Caco-2 (cell line): ENCODE results near the gene CDYL2. TPM values are rescaled to one million over a fixed set of nuclear protein-coding genes. Genes with fewer than 3 reads are reported as not detected.

Experiments
- BruUV-seq: library from RNA; stranded (reverse); fragments of 400-500 nt; replicated peaks from 2 replicates; lab custom pipeline; 2021; lab: Mats Ljungman, UMichigan
- CTCF ChIA-PET: fragments of 300-600 bp; sonication (Branson Sonifier 250); formaldehyde crosslinking; loops from one replicate; lab custom pipeline; 2022; ENCODE audit warnings: antibody characterized with exemption; lab: Charles Lee
- POLR2A ChIA-PET: fragments of 300-600 bp; sonication (Branson Sonifier 250); formaldehyde crosslinking; loops from one replicate; lab custom pipeline; 2022; ENCODE audit warnings: antibody characterized with exemption; lab: Charles Lee
- DNase-seq, 2 experiments: peaks; one replicate each; pipeline versions ENCODE4 v3.0.0 to v3.0.0-alpha.2; 2020 to 2022
- H3K27me3 ChIP-seq: replicated peaks from 2 replicates; pipeline ENCODE4 v1.6.0; 2011; ENCODE audit warnings: low read length; ENCODE audit not compliant: control insufficient read depth, insufficient read depth
- H3K36me3 ChIP-seq: 2 replicates; pipeline ENCODE4 v1.5.1; 2011; ENCODE audit warnings: low read length; ENCODE audit not compliant: control insufficient read depth, insufficient read depth
- H3K4me1 ChIP-seq: fragments of 250-450 bp; sonication (Bioruptor Pico); 2 replicates; pipeline ENCODE4 v1.5.1; 2020; ENCODE audit warnings: mild to moderate bottlenecking
- H3K4me3 ChIP-seq: 2 replicates; pipeline ENCODE4 v1.5.1; 2011; ENCODE audit warnings: low read depth, mild to moderate bottlenecking, control low read depth, low read length
- H3K9me3 ChIP-seq: fragments of 250-450 bp; sonication (Bioruptor Pico); 2 replicates; pipeline ENCODE4 v1.5.1; 2020; ENCODE audit warnings: mild to moderate bottlenecking, moderate library complexity
- H3K27ac Mint-ChIP-seq: one replicate; pipeline ENCODE4 v1.8.0; 2022; ENCODE audit warnings: mixed read lengths; ENCODE audit not compliant: unreplicated experiment
- H3K27me3 Mint-ChIP-seq: one replicate; pipeline ENCODE4 v1.8.0; 2022; ENCODE audit warnings: mixed read lengths; ENCODE audit not compliant: insufficient read depth, unreplicated experiment
- H3K36me3 Mint-ChIP-seq: one replicate; pipeline ENCODE4 v1.8.0; 2022; ENCODE audit warnings: mild to moderate bottlenecking, mixed read lengths; ENCODE audit not compliant: insufficient read depth, unreplicated experiment
- H3K4me1 Mint-ChIP-seq: one replicate; pipeline ENCODE4 v1.8.0; 2022; ENCODE audit warnings: low read depth, mixed read lengths; ENCODE audit not compliant: unreplicated experiment
- H3K4me3 Mint-ChIP-seq: one replicate; pipeline ENCODE4 v1.8.0; 2022; ENCODE audit warnings: mild to moderate bottlenecking, moderate library complexity, mixed read lengths; ENCODE audit not compliant: unreplicated experiment
- H3K9me3 Mint-ChIP-seq: one replicate; pipeline ENCODE4 v1.8.0; 2022; ENCODE audit warnings: mixed read lengths; ENCODE audit not compliant: unreplicated experiment
- intact Hi-C: fragments of 100-400 bp; cut with micrococcal nuclease; formaldehyde crosslinking; loops from one replicate; pipeline ENCODE4 v1.10.0; 2022; ENCODE audit not compliant: unreplicated experiment
- total RNA-seq: library from RNA; stranded (reverse); gene quantifications from 2 replicates; pipeline ENCODE4 v1.2.3, GENCODE V29; 2022
- TF ChIP-seq, protein P1 (sequence below), 2 experiments: fragments of 200-600 bp in 1 of 2; IDR thresholded peaks; 1 replicate in 1 of 2; 2 replicates in 1 of 2; pipeline versions ENCODE4 v1.5.1 to v1.8.0; 2011 to 2022; ENCODE audit warnings: antibody characterized with exemption in 1 of 2, control low read depth in 1 of 2, inconsistent platforms in 1 of 2, low read depth in 1 of 2, low read length in 1 of 2, mild to moderate bottlenecking in 1 of 2, moderate library complexity in 1 of 2; ENCODE audit not compliant: insufficient read depth in 1 of 2, severe bottlenecking in 1 of 2, unreplicated experiment in 1 of 2

CDYL2 gene
- total RNA-seq, 1 experiment from 2014 or later, result 1.8 TPM

DNA sequence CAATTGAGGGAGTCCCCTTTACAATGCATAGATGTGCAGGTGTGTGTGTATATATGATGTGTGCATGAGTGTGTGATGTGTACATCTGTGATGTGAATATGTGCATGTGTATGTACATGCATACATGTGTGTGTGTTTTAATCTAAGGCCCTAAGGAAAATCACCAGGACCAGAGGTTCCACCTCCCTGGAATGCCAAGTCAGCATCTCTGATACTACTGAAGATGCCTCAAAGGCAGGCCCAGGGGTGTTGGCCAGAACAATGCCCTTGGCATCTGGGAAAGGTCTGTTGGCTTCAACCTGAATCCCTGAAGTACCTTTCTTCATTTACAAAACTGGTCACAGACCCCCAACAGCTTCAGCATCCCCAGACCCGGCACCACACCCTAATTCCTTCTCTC is 129.5 kb downstream of the CDYL2 start:
- no peak for DNase-seq
- intact Hi-C loops, result no loop called here
- CTCF ChIA-PET, result no interaction called here
- no TSS peak for BruUV-seq
- Mint-ChIP-seq H3K36me3 (no peaks in the 10 kb centered on the region), H3K9me3 (no peaks in the 10 kb centered on the region), H3K4me3 (no peak overlapping the region), H3K4me1 (no peaks in the 10 kb centered on the region), H3K27me3 (peaks cover 14% of the 10 kb centered on the region), H3K27ac (no peak overlapping the region)
- POLR2A ChIA-PET, result no interaction called here
- TF ChIP-seq, protein P1, sequence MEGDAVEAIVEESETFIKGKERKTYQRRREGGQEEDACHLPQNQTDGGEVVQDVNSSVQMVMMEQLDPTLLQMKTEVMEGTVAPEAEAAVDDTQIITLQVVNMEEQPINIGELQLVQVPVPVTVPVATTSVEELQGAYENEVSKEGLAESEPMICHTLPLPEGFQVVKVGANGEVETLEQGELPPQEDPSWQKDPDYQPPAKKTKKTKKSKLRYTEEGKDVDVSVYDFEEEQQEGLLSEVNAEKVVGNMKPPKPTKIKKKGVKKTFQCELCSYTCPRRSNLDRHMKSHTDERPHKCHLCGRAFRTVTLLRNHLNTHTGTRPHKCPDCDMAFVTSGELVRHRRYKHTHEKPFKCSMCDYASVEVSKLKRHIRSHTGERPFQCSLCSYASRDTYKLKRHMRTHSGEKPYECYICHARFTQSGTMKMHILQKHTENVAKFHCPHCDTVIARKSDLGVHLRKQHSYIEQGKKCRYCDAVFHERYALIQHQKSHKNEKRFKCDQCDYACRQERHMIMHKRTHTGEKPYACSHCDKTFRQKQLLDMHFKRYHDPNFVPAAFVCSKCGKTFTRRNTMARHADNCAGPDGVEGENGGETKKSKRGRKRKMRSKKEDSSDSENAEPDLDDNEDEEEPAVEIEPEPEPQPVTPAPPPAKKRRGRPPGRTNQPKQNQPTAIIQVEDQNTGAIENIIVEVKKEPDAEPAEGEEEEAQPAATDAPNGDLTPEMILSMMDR (IDR thresholded peaks at IDR 0.05; ENCODE audit: insufficient read depth in 1 of 2, low read depth in 1 of 2, low read length in 1 of 2, severe bottlenecking in 1 of 2, unreplicated experiment in 1 of 2), result no peak
- H3K9me3 ChIP-seq, result no peaks in the 10 kb centered on the region
- H3K4me1 ChIP-seq, result no peaks in the 10 kb centered on the region
- H3K36me3 ChIP-seq, result no peaks in the 10 kb centered on the region
- H3K4me3 ChIP-seq, result no peak overlapping the region
- H3K27me3 ChIP-seq, result no peaks in the 10 kb centered on the region

DNA sequence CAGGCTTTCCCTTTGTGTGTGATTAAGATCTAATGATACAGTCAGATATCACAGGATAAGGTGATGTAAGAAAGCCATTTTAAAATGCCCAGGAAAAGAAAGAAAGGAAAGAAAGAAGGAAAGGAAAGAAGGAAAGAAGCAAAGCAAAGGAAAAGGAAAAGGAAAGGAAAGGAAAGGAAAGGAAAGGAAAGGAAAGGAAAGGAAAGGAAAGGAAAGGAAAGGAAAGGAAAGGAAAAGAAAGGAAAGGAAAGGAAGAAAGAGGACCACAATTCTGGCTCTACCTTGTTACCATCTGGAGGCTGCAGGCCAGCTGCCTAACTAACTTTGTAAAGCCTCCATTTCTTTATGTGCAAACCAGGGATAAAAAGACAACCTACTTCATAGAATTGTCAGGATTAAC is 132.0 kb downstream of the CDYL2 start:
- H3K36me3 Mint-ChIP-seq, result no peaks in the 10 kb centered on the region
- no TSS peak for BruUV-seq
- ChIA-PET CTCF (no interaction called here), POLR2A (no interaction called here)
- Histone ChIP-seq H3K4me1 (no peaks in the 10 kb centered on the region), H3K36me3 (no peaks in the 10 kb centered on the region), H3K27me3 (no peaks in the 10 kb centered on the region; the same call in 1 of the 2 replicates), H3K4me3 (no peak overlapping the region), H3K9me3 (no peaks in the 10 kb centered on the region)
- no peaks in the 10 kb centered on the region for H3K4me1 Mint-ChIP-seq
- intact Hi-C loops, result no loop called here
- peaks cover 21% of the 10 kb centered on the region for H3K27me3 Mint-ChIP-seq
- no peaks in the 10 kb centered on the region for H3K9me3 Mint-ChIP-seq
- no peak for DNase-seq
- no peak overlapping the region for H3K4me3 Mint-ChIP-seq
- H3K27ac Mint-ChIP-seq, result no peak overlapping the region
- TF ChIP-seq, protein P1 (IDR thresholded peaks at IDR 0.05; ENCODE audit: insufficient read depth in 1 of 2, low read depth in 1 of 2, low read length in 1 of 2, severe bottlenecking in 1 of 2, unreplicated experiment in 1 of 2), result no peak

DNA sequence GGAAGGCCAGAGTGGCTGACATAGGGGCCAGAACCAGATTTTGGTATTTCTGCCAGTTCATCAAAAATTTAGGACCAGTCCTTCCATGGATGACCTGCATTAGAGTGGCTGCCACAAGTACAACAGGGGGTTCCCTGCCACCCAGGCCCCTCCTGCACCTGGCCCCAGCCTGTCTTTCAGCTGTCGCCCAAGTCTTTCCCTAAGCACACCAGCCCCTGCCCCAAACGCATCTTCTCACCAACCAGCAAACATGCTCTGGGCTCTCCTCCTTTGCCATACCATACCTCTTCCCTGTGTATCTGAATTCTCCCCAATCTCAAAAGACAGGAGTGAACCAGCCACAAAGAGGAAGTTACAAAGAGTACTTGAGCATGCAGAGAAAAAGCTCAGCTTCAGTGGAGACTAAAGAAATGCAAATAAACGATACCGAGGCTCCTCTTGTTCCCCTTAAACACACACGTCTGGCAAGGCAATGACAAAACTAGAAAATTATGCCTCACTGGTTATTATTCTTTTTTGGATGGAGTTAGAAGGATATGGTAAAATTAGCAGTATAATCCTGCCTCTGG is 133.0 kb downstream of the CDYL2 start:
- Mint-ChIP-seq H3K27me3 (peaks cover 22% of the 10 kb centered on the region), H3K4me3 (no peak overlapping the region), H3K27ac (no peak overlapping the region), H3K4me1 (no peaks in the 10 kb centered on the region), H3K9me3 (no peaks in the 10 kb centered on the region), H3K36me3 (no peaks in the 10 kb centered on the region)
- Histone ChIP-seq H3K27me3 (peaks cover 3% of the 10 kb centered on the region), H3K9me3 (no peaks in the 10 kb centered on the region), H3K4me1 (no peaks in the 10 kb centered on the region), H3K4me3 (no peak overlapping the region), H3K36me3 (no peaks in the 10 kb centered on the region)
- POLR2A ChIA-PET, result no interaction called here
- BruUV-seq, result no TSS peak
- CTCF ChIA-PET, result no interaction called here
- intact Hi-C loops, result no loop called here
- DNase-seq, result no peak
- TF ChIP-seq, protein P1 (IDR thresholded peaks at IDR 0.05; ENCODE audit: insufficient read depth in 1 of 2, low read depth in 1 of 2, low read length in 1 of 2, severe bottlenecking in 1 of 2, unreplicated experiment in 1 of 2), result no peak
